ENCODE data around the gene SUPT20HL2.

GRCh38 chrX:24360272-24360671 lies 46.4 kb upstream of the SUPT20HL2 start, which contains the start of gene SUPT20HL1:
- TF ChIP-seq CTCF (conservative IDR thresholded peaks at IDR 0.05; ENCODE audit: low read depth in 2 of 2) (no peak), REST (IDR thresholded peaks at IDR 0.05; ENCODE audit: unreplicated experiment) (no peak), POLR2AphosphoS5 (IDR thresholded peaks at IDR 0.05; ENCODE audit: low read depth) (no peak), EZH2 (IDR thresholded peaks at IDR 0.05; ENCODE audit: low read depth, unreplicated experiment) (no peak), CREB1 (CRISPR knock-in tag; IDR thresholded peaks at IDR 0.05; ENCODE audit: low read depth) (no peak), JUNB (IDR thresholded peaks at IDR 0.05; ENCODE audit: unreplicated experiment) (no peak), EZH2phosphoT487 (IDR thresholded peaks at IDR 0.05; ENCODE audit: unreplicated experiment) (no peak), ETS1 (IDR thresholded peaks at IDR 0.05) (no peak), ZNF331 (CRISPR knock-in tag; IDR thresholded peaks at IDR 0.05; ENCODE audit: low read depth) (no peak), STAT1 (IDR thresholded peaks at IDR 0.05; ENCODE audit: unreplicated experiment) (no peak), NANOG (IDR thresholded peaks at IDR 0.05; ENCODE audit: borderline replicate concordance) (no peak), ZNF114 (CRISPR knock-in tag; IDR thresholded peaks at IDR 0.05) (no peak)

Data from GM23338 (cell line).